DND-41 (cell line): ENCODE data around the gene SERPIND1.

Experiments
- CTCF ChIP-seq: IDR thresholded peaks from 2 replicates; pipeline ENCODE4 v1.5.1; 2012; ENCODE audit warnings: borderline replicate concordance, low read length, moderate library complexity, mild to moderate bottlenecking; ENCODE audit not compliant: poor library complexity, severe bottlenecking; ENCODE audit errors: extremely low read depth
- EZH2 ChIP-seq: IDR thresholded peaks from 3 replicates; pipeline ENCODE4 v1.6.1; 2012; ENCODE audit warnings: borderline replicate concordance, low read depth, mild to moderate bottlenecking, moderate library complexity, low read length, inconsistent platforms; ENCODE audit not compliant: severe bottlenecking

- TF ChIP-seq CTCF (no peak), EZH2 (no peak)
Measured at GRCh38 chr22:20724676-20725454, 49.0 kb upstream of the SERPIND1 start.
